ENCODE data around the gene CPT2. TPM values are rescaled to one million over a fixed set of nuclear protein-coding genes. Genes with fewer than 3 reads are reported as not detected.

Gene CPT2
- total and polyA plus RNA-seq, 2 of the 13 experiments (the other 11 are each of a cell fraction or from before 2014, with no cell fraction given): 12.6 to 14.6 TPM

- TF ChIP-seq ZFAT (CRISPR knock-in tag; conservative IDR thresholded peaks at IDR 0.05): no peak
- no peak for TF ChIP-seq AGO1 (IDR thresholded peaks at IDR 0.05; ENCODE audit: low read depth, low read length, poor library complexity, severe bottlenecking)
- TF ChIP-seq SETDB1 (CRISPR knock-in tag; IDR thresholded peaks at IDR 0.05; ENCODE audit: borderline replicate concordance): no peak
- no peak for TF ChIP-seq FOXP1 (IDR thresholded peaks at IDR 0.05)
- TF ChIP-seq FOXP1 (CRISPR knock-in tag; IDR thresholded peaks at IDR 0.05): 0 out of 2 replicates have a peak, but pooled peaks have one; percentile 1
- TF ChIP-seq ELF1 (CRISPR knock-in tag; IDR thresholded peaks at IDR 0.05): peak; percentile 91
- TF ChIP-seq HOXA3 (CRISPR knock-in tag; IDR thresholded peaks at IDR 0.05): peak; percentile 23; the same call in 1 of the 2 replicates
- no peak for TF ChIP-seq ZBTB42 (CRISPR knock-in tag; IDR thresholded peaks at IDR 0.05)
- peak; percentile 48 for TF ChIP-seq ZNF18 (CRISPR knock-in tag; IDR thresholded peaks at IDR 0.05; ENCODE audit: insufficient replicate concordance)
- peak; percentile 20; the same call in 1 of the 2 replicates for TF ChIP-seq SPEN (CRISPR knock-in tag; IDR thresholded peaks at IDR 0.05; ENCODE audit: low read depth)
- peak; percentile 48; the same call in 1 of the 2 replicates for TF ChIP-seq MAX (IDR thresholded peaks at IDR 0.05)
- no peak for TF ChIP-seq THAP7 (CRISPR knock-in tag; IDR thresholded peaks at IDR 0.05)
- peak; percentile 50; the same call in 1 of the 2 replicates for TF ChIP-seq NFKB2 (CRISPR knock-in tag; IDR thresholded peaks at IDR 0.05; ENCODE audit: borderline replicate concordance)
- peak; percentile 59; the same call in 1 of the 2 replicates for TF ChIP-seq SALL2 (CRISPR knock-in tag; IDR thresholded peaks at IDR 0.05)
- peak; percentile 67; the same call in 1 of the 2 replicates for TF ChIP-seq CHD4 (IDR thresholded peaks at IDR 0.05; ENCODE audit: borderline replicate concordance, low read length)
- peak; percentile 90 for TF ChIP-seq SRSF1 (optimal IDR thresholded peaks at IDR 0.05; ENCODE audit: low read depth, low read length)
- peak; percentile 85 for TF ChIP-seq ZFX (CRISPR knock-in tag; IDR thresholded peaks at IDR 0.05; ENCODE audit: low read depth)
- TF ChIP-seq TFE3 (CRISPR knock-in tag; IDR thresholded peaks at IDR 0.05): no peak
- TF ChIP-seq ZNF737 (CRISPR knock-in tag; IDR thresholded peaks at IDR 0.05; ENCODE audit: borderline replicate concordance): no peak
- TF ChIP-seq ZNF276 (CRISPR knock-in tag; IDR thresholded peaks at IDR 0.05; ENCODE audit: low read depth): no peak
- TF ChIP-seq ZNF317 (CRISPR knock-in tag; IDR thresholded peaks at IDR 0.05): no peak
- peak; percentile 29; the same call in 1 of the 2 replicates for TF ChIP-seq ZNF709 (CRISPR knock-in tag; IDR thresholded peaks at IDR 0.05)
- TF ChIP-seq MED13 (CRISPR knock-in tag; IDR thresholded peaks at IDR 0.05): peak; percentile 71; the same call in 1 of the 2 replicates
- no peak for TF ChIP-seq ZFP36 (IDR thresholded peaks at IDR 0.05; ENCODE audit: borderline replicate concordance, low read depth, low read length, partially characterized antibody)
Observed at GRCh38 chr1:53196485-53197290, at the start of gene CPT2 (continued).
